Nephron progenitor cell (in vitro differentiated cells): ENCODE measurements around the gene KMT2B.

Experiments
- DNase-seq: peaks from one replicate; pipeline ENCODE4 v3.0.0; 2021
- H3K27ac Mint-ChIP-seq: 2 replicates; pipeline ENCODE4 v1.8.0; 2021; ENCODE audit warnings: mild to moderate bottlenecking, moderate library complexity, mixed read lengths
- H3K27me3 Mint-ChIP-seq: 2 replicates; pipeline ENCODE4 v1.8.0; 2021; ENCODE audit warnings: mild to moderate bottlenecking, low read depth, mixed read lengths; ENCODE audit not compliant: poor library complexity
- H3K36me3 Mint-ChIP-seq: 2 replicates; pipeline ENCODE4 v1.8.0; 2021; ENCODE audit warnings: low read depth, mixed read lengths
- H3K4me1 Mint-ChIP-seq: 2 replicates; pipeline ENCODE4 v1.8.0; 2021; ENCODE audit warnings: mixed read lengths
- H3K4me3 Mint-ChIP-seq: 2 replicates; pipeline ENCODE4 v1.8.0; 2021; ENCODE audit warnings: mild to moderate bottlenecking, moderate library complexity, mixed read lengths
- H3K9me3 Mint-ChIP-seq: 2 replicates; pipeline ENCODE4 v1.8.0; 2021; ENCODE audit warnings: mild to moderate bottlenecking, moderate library complexity, mixed read lengths
- TF ChIP-seq, protein P1 (sequence below): fragments of 200-600 bp; sonication (generic); IDR thresholded peaks from 2 replicates; pipeline ENCODE4 v1.5.0; 2021; ENCODE audit warnings: antibody characterized with exemption

Gene KMT2B, protein sequence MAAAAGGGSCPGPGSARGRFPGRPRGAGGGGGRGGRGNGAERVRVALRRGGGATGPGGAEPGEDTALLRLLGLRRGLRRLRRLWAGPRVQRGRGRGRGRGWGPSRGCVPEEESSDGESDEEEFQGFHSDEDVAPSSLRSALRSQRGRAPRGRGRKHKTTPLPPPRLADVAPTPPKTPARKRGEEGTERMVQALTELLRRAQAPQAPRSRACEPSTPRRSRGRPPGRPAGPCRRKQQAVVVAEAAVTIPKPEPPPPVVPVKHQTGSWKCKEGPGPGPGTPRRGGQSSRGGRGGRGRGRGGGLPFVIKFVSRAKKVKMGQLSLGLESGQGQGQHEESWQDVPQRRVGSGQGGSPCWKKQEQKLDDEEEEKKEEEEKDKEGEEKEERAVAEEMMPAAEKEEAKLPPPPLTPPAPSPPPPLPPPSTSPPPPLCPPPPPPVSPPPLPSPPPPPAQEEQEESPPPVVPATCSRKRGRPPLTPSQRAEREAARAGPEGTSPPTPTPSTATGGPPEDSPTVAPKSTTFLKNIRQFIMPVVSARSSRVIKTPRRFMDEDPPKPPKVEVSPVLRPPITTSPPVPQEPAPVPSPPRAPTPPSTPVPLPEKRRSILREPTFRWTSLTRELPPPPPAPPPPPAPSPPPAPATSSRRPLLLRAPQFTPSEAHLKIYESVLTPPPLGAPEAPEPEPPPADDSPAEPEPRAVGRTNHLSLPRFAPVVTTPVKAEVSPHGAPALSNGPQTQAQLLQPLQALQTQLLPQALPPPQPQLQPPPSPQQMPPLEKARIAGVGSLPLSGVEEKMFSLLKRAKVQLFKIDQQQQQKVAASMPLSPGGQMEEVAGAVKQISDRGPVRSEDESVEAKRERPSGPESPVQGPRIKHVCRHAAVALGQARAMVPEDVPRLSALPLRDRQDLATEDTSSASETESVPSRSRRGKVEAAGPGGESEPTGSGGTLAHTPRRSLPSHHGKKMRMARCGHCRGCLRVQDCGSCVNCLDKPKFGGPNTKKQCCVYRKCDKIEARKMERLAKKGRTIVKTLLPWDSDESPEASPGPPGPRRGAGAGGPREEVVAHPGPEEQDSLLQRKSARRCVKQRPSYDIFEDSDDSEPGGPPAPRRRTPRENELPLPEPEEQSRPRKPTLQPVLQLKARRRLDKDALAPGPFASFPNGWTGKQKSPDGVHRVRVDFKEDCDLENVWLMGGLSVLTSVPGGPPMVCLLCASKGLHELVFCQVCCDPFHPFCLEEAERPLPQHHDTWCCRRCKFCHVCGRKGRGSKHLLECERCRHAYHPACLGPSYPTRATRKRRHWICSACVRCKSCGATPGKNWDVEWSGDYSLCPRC (N-terminal part only)

DNA sequence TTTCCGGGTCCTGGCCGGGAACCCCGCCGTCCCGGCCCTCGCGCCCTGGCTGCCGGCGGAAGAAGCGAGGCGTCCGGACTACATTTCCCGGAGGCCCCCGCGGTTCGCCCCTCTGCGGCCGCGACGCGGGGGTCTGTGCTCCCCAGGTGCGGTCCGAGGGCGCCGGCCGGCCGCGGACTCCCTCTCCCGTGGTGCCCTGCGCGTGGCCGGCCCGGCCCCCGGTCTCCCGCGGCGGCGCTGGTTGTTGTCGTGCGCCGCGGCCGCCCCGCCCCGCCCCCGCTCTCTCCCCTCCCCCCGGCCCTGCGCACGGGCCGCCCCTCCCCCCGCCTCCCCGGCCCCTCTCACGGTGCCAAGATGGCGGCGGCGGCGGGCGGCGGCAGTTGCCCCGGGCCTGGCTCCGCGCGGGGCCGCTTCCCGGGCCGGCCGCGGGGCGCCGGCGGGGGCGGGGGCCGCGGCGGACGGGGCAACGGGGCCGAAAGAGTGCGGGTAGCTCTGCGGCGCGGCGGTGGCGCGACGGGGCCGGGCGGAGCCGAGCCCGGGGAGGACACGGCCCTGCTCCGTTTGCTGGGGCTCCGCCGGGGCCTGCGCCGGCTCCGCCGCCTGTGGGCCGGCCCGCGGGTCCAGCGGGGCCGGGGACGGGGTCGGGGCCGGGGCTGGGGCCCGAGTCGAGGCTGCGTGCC lies at the start of gene KMT2B:
TSS of gene KMT2B (plus strand) at position 339 of the 680 bp plus-strand sequence. CDS start at position 355, 16 bp downstream.
- H3K27me3 Mint-ChIP-seq, result peaks cover 29% of the 10 kb centered on the region
- TF ChIP-seq, protein P1, sequence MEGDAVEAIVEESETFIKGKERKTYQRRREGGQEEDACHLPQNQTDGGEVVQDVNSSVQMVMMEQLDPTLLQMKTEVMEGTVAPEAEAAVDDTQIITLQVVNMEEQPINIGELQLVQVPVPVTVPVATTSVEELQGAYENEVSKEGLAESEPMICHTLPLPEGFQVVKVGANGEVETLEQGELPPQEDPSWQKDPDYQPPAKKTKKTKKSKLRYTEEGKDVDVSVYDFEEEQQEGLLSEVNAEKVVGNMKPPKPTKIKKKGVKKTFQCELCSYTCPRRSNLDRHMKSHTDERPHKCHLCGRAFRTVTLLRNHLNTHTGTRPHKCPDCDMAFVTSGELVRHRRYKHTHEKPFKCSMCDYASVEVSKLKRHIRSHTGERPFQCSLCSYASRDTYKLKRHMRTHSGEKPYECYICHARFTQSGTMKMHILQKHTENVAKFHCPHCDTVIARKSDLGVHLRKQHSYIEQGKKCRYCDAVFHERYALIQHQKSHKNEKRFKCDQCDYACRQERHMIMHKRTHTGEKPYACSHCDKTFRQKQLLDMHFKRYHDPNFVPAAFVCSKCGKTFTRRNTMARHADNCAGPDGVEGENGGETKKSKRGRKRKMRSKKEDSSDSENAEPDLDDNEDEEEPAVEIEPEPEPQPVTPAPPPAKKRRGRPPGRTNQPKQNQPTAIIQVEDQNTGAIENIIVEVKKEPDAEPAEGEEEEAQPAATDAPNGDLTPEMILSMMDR, result no peak
- DNase-seq, result peak; percentile 95
- no peaks in the 10 kb centered on the region for H3K9me3 Mint-ChIP-seq
- peaks cover 35% of the 10 kb centered on the region for H3K4me1 Mint-ChIP-seq
- H3K27ac Mint-ChIP-seq, result peak within 1 kb of the TSS; percentile 90
- H3K36me3 Mint-ChIP-seq, result peaks cover 5% of the 10 kb centered on the region
- peak within 1 kb of the TSS; percentile 93 for H3K4me3 Mint-ChIP-seq

DNA sequence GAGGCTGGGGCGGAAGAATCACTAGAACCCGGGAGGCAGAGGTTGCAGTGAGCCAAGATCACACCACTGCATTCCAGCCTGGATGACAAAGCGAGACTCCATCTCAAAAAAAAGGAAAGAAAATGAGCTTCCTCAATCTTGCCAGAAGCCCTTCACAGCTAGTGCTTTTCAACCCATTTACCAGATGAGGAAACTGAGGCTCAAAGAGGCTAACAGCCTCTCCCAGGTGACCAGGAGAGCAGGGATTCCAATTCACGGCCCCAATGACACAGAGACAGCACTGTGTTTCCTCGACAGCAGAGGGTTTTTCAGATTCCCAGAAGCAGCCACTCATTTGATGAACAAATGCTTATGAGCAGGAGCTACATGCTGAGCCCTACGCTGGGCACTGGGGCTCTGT lies 48.2 kb upstream of the KMT2B start:
- no peak for DNase-seq
- Mint-ChIP-seq H3K4me3 (no peak overlapping the region), H3K27ac (no peak overlapping the region), H3K36me3 (peaks cover 5% of the 10 kb centered on the region), H3K9me3 (no peaks in the 10 kb centered on the region), H3K4me1 (no peaks in the 10 kb centered on the region), H3K27me3 (peaks cover 62% of the 10 kb centered on the region)
- TF ChIP-seq, protein P1, result no peak

DNA sequence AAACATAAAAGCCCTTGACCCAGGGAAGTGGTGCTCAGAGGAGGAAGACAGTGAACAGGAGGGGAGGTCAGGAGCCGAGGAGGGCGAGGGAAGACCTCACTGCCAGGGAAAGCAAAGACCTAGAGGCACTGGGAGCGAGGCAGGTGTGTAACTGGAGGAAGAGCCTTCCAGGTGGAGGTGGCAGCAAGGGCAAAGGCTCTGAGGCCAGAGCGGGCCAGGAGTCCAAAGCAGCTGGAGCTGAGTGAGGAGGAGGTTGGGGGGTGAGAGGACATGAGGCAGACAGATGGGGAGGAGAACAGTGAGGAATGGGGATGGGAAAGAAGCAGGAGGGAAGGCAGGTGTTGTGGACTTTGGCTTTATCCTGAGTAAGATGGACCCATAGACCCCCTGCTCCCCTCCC lies 47.8 kb upstream of the KMT2B start:
- TF ChIP-seq, protein P1, result no peak
- no peak for DNase-seq
- Mint-ChIP-seq H3K4me3 (no peak overlapping the region), H3K27me3 (peaks cover 66% of the 10 kb centered on the region), H3K27ac (no peak overlapping the region), H3K4me1 (no peaks in the 10 kb centered on the region), H3K36me3 (peaks cover 5% of the 10 kb centered on the region), H3K9me3 (no peaks in the 10 kb centered on the region)

DNA sequence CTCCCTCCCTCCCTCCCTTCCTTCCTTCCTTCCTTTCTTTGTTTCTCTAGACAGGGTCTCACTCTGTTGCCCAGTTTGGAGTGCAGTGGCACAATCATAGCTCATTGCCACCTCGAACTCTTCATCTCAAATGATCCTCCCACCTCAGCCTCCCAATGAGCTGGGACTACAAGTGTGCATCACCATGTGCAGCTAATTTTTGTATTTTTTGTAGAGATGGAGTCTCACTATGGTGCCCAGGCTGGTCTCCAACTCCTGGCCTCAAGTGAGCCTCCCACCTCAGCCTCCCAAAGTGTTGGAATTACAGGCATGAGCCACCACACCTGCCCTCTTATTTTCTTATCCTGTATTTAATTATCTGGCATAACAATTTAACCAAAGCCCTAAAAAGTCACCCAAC lies 47.1 kb upstream of the KMT2B start:
- no peak overlapping the region for H3K4me3 Mint-ChIP-seq
- DNase-seq, result no peak
- TF ChIP-seq, protein P1, result no peak
- H3K27ac Mint-ChIP-seq, result no peak overlapping the region
- no peaks in the 10 kb centered on the region for H3K36me3 Mint-ChIP-seq
- H3K4me1 Mint-ChIP-seq, result no peaks in the 10 kb centered on the region
- no peaks in the 10 kb centered on the region for H3K9me3 Mint-ChIP-seq
- peaks cover 73% of the 10 kb centered on the region for H3K27me3 Mint-ChIP-seq

DNA sequence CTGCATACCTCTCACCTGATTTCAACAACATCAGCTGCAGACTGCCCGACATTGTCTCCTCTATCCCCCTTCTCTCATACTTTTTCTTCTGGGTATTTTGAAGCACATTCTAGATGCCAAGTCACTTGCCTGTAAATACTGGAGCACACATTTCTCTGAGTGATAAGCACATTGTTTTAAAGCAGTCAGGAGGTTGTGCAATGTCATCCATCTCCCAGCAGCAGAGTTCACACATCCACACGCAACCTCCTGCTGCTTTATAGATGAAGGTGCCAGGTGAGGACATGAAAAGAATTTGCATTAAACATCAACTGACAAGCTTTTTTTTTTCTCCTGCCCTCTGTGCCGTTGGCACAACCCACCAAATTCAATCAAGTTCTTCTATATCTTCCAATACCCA lies 46.0 kb upstream of the KMT2B start:
- no peak overlapping the region for H3K4me3 Mint-ChIP-seq
- H3K27me3 Mint-ChIP-seq, result peaks cover 84% of the 10 kb centered on the region
- no peaks in the 10 kb centered on the region for H3K9me3 Mint-ChIP-seq
- TF ChIP-seq, protein P1, result no peak
- DNase-seq, result no peak
- H3K4me1 Mint-ChIP-seq, result no peaks in the 10 kb centered on the region
- no peaks in the 10 kb centered on the region for H3K36me3 Mint-ChIP-seq
- H3K27ac Mint-ChIP-seq, result no peak overlapping the region
